Motor neuron (in vitro differentiated cells): ENCODE data around the gene IL1RAP. TPM values are rescaled to one million over a fixed set of nuclear protein-coding genes. Genes with fewer than 3 reads are reported as not detected.
A peak's percentile ranks its signal among the peaks of the same experiment; 100 is the strongest.

ENCODE experiments used
- ATAC-seq, 8 experiments: fragments of 200-7000 bp; cut with Tn5 transposase; replicated peaks in 6 of 8; 2 replicates each; pipeline ENCODE4 v1.8.0; 2021; ENCODE audit warnings: mild to moderate bottlenecking in 8 of 8, moderate library complexity in 8 of 8
- H3K27ac ChIP-seq, 2 donors: fragments of 250-450 bp; sonication (Bioruptor Pico); 2 replicates each; pipeline ENCODE4 v1.9.0; 2021; ENCODE audit warnings: antibody characterized with exemption in 2 of 2, mild to moderate bottlenecking in 2 of 2, moderate library complexity in 1 of 2
- H3K4me1 ChIP-seq, 2 donors: fragments of 250-450 bp; sonication (Bioruptor Pico); replicated peaks in 1 of 2; 2 replicates each; pipeline ENCODE4 v1.6.1; 2021; ENCODE audit warnings: antibody characterized with exemption in 2 of 2, mild to moderate bottlenecking in 2 of 2, moderate library complexity in 1 of 2
- H3K4me3 ChIP-seq, 5 donors: fragments of 250-450 bp; sonication (Bioruptor Pico); 2 replicates each; pipeline ENCODE4 v1.9.0; 2021; ENCODE audit warnings: antibody characterized with exemption in 5 of 5, mild to moderate bottlenecking in 5 of 5, moderate library complexity in 4 of 5
- WGBS, 10 experiments: fragments of 450-650 bp; shearing (Covaris generic); methylation state at CpG; one replicate each; pipeline ENCODE4 v1.0.0; 2022; 5-methylcytosine and 5-hydroxymethylcytosine counted together
- in situ Hi-C, 9 experiments: fragments of 400-800 bp; cut with MboI; loops; one replicate each; pipeline ENCODE4 v1.15.0; 2021; ENCODE audit warnings: low sequenced_read_pairs in 9 of 9, low pct_unique_long_range_greater_than_20kb in 2 of 9; ENCODE audit not compliant: unreplicated experiment in 9 of 9
- total RNA-seq, 8 experiments: library from RNA; unstranded; fragments of 300-600 nt; gene quantifications; 2 replicates each; pipeline versions ENCODE4 v1.2.3 to v1.2.4, GENCODE V29; 2022

IL1RAP gene
- total RNA-seq, 8 experiments from 2014 or later, result 1.9 to 31.3 (median 4.1) TPM

- Histone ChIP-seq H3K27ac (no peak overlapping the region), H3K4me3 (no peak overlapping the region), H3K4me1 (peaks cover 0 to 3% of the 10 kb centered on the region in 2 donors)
- WGBS, 10 experiments, result 30 to 64% (median 48%) methylated on average over 2 to 4 of the region's 4 CpGs; no CpG with 5 or more reads in 2 of the 10 experiments
- in situ Hi-C loops, result loop anchor here in 1 of 9 experiments (25.0 kb wide), 1 partner anchor 361 kb away; no protein-coding TSS in a partner anchor
- peak; percentile 27 to 77 (median 62) for ATAC-seq
Observed at GRCh38 chr3:190701096-190701532, 187.2 kb downstream of the IL1RAP start.

GRCh38 chr3:190706582-190706981 lies 192.7 kb downstream of the IL1RAP start:
- in situ Hi-C loops, result loop anchor here in 1 of 9 experiments (25.0 kb wide), 1 partner anchor 356 kb away; no protein-coding TSS in a partner anchor
- no peak overlapping the region for H3K27ac ChIP-seq
- WGBS, 10 experiments, result 20 to 81% (median 70%) methylated on average over 2 to 3 of the region's 3 CpGs; no CpG with 5 or more reads in 1 of the 10 experiments
- H3K4me1 ChIP-seq, result peaks cover 7 to 12% of the 10 kb centered on the region in 2 donors
- no peak for ATAC-seq
- H3K4me3 ChIP-seq, result no peak overlapping the region

Other genes with a start within 250 kb of the IL1RAP start
- gene CLDN1, start 191.6 kb upstream of the IL1RAP start, total RNA-seq, result 10 to 100 TPM in 1 of 8 experiments, 1 to 10 TPM in 3, under 1 TPM in 3, not detected in 1; 0.14 to 32.0 (median 1.1) TPM
- gene CLDN16, start 125.9 kb upstream of the IL1RAP start, total RNA-seq, result under 1 TPM in 4 of 8 experiments, not detected in 4; 0.05 to 0.21 (median 0.12) TPM
- gene TMEM207, start 64.2 kb upstream of the IL1RAP start, total RNA-seq, result under 1 TPM in 3 of 8 experiments, not detected in 5; 0.13 to 0.43 (median 0.14) TPM